Large intestine (tissue), 3 donors: ENCODE data around the gene TP53INP2. TPM values are rescaled to one million over a fixed set of nuclear protein-coding genes. Genes with fewer than 3 reads are reported as not detected.
A peak's percentile ranks its signal among the peaks of the same experiment; 100 is the strongest.

Experiments
- DNase-seq, 2 donors: peaks; one replicate each; pipeline versions ENCODE4 v3.0.0 to v3.0.0-alpha.2; 2013
- H3K27ac ChIP-seq: one replicate; pipeline ENCODE4 v1.5.1; 2013; ENCODE audit warnings: low read length
- H3K27me3 ChIP-seq: 2 replicates; pipeline ENCODE4 v1.6.1; 2013; ENCODE audit warnings: low read length; ENCODE audit not compliant: control insufficient read depth, insufficient read depth
- H3K36me3 ChIP-seq: 2 replicates; pipeline ENCODE4 v1.6.1; 2013; ENCODE audit warnings: low read length; ENCODE audit not compliant: control insufficient read depth, insufficient read depth
- H3K4me1 ChIP-seq: one replicate; pipeline ENCODE4 v1.6.1; 2013; ENCODE audit warnings: low read length; ENCODE audit not compliant: control insufficient read depth, insufficient read depth
- H3K4me3 ChIP-seq: one replicate; pipeline ENCODE4 v1.5.1; 2013; ENCODE audit warnings: low read length
- H3K9me3 ChIP-seq: one replicate; pipeline ENCODE4 v1.6.1; 2013; ENCODE audit warnings: mild to moderate bottlenecking, low read depth, low read length, moderate library complexity; ENCODE audit not compliant: control insufficient read depth
- WGBS: methylation state at CpG from one replicate; pipeline ENCODE4 v1.1.5; 2013; ENCODE audit warnings: low lambda C conversion rate; ENCODE audit not compliant: insufficient coverage; 5-methylcytosine and 5-hydroxymethylcytosine counted together
- polyA plus RNA-seq: library from polyadenylated mRNA; unstranded; fragments of 120-200 nt; gene quantifications from one replicate; pipeline ENCODE4 v1.2.1, GENCODE V29; 2013

The TP53INP2 gene
- polyA plus RNA-seq, 1 donor = 11.2 TPM

DNA sequence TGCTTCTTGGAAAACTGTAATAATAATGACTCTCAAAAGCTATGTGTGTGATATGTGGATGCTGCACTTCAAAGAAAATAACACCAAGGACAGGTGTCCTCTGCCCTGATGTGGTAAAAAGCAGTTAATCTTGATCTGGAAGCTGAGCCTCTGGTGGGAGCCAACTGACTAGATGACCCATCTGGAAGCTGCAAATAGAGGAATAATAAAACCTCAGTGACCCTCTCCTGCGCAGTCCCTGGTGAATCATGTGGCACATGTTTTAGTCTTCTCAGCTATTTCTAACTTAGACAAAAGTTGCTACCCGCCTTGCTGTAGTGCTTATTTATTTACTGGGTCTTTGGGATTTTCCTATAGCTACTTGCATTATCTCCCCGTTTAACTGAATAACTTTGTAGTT lies 47.3 kb downstream of the TP53INP2 start:
- Histone ChIP-seq H3K9me3 (no peaks in the 10 kb centered on the region), H3K36me3 (peaks cover 55% of the 10 kb centered on the region), H3K4me1 (no peaks in the 10 kb centered on the region), H3K27me3 (no peaks in the 10 kb centered on the region), H3K27ac (no peak overlapping the region), H3K4me3 (no peak overlapping the region)
- 100% methylated on average over 2 of the region's 3 CpGs for WGBS
- DNase-seq = no peak

DNA sequence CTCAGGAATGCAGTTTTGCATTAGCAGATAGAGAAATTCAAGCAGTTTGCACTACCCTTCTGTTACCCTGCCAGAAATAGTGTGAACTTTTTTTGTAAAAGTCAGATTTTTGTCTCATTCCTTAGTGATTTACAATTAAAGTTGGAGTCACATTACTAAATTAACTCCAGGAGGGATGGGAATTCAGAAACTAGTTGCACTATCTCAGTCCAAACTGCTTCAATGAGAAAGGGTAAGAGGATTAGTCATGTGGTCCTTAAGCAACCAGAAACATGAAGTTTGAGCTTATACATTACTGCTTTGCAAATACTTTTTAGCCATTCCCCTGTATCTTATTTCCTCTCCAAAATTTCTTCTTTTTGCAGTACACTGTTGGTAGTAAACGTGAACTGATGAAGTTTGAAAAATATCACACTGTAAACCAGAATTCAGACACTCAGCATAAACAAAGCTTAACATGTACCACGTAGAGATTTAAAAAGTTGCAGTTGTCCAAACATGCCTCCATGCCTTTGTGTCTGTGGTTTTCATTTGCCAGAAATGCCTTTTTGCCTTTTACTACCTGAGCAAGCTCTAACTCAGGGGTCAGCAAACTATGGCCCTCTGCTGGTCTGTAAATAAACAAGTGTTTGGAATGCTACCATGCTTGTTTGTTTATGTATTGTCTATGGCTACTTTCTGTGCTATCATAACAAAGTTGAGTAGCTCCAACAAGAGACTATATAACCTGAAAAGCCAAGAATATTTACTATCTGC lies 49.7 kb downstream of the TP53INP2 start:
- no peaks in the 10 kb centered on the region for H3K9me3 ChIP-seq

DNA sequence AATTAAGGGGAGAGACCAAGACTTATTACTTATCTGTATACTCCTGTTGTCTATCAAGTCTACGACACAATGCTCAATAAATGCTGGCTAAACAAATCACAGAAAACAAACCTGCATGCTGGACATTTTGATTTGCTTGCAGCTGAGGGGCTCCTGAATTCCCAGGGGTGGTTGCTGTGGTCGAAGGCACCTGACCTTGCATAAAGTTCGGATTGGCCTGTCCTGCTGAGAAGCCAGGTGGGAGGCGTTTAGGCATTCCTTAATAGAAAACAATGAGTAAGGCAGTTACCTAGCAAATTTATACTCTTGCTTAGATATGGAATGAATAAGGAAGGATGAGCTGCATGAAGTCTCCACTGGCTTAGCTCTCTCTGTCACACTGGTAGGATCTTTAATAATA lies 50.5 kb downstream of the TP53INP2 start:
- Histone ChIP-seq H3K36me3 (peaks cover 57% of the 10 kb centered on the region), H3K9me3 (no peaks in the 10 kb centered on the region), H3K4me3 (no peak overlapping the region), H3K27me3 (no peaks in the 10 kb centered on the region), H3K27ac (no peak overlapping the region), H3K4me1 (no peaks in the 10 kb centered on the region)
- no CpG with 5 or more reads among the region's 4 CpGs for WGBS
- DNase-seq = no peak

More for the DNA sequence above, 49.7 kb downstream of the TP53INP2 start:
- Histone ChIP-seq H3K27ac (no peak overlapping the region), H3K36me3 (peaks cover 65% of the 10 kb centered on the region), H3K4me3 (no peak overlapping the region), H3K27me3 (no peaks in the 10 kb centered on the region), H3K4me1 (no peaks in the 10 kb centered on the region)
- DNase-seq = no peak
- 100% methylated on average over 1 of the region's 2 CpGs for WGBS

DNA sequence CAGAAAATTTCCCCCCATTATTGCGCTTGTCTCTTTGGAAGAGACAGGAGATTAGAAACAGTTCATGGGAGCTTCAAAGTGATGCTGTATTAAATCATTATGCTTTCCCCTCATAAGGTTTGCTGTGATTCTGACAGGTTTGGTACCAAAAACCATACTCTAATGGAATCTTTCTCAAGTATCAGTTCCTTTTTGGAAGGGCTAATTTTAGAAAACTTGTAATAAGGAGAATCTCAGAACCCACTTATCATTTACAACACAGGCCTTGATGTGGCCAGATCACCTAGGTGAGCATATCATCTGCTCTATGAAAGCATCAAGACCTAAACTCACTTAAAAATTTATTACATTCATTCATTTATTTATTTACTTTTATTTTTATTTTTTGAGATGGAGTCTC lies 51.2 kb downstream of the TP53INP2 start:
- peaks cover 56% of the 10 kb centered on the region for H3K36me3 ChIP-seq
- H3K9me3 ChIP-seq = no peaks in the 10 kb centered on the region
- no peak overlapping the region for H3K27ac ChIP-seq
- WGBS = no CpG with 5 or more reads among the region's 1 CpG
- no peak overlapping the region for H3K4me3 ChIP-seq
- no peak for DNase-seq
- H3K4me1 ChIP-seq = no peaks in the 10 kb centered on the region
- no peaks in the 10 kb centered on the region for H3K27me3 ChIP-seq

DNA sequence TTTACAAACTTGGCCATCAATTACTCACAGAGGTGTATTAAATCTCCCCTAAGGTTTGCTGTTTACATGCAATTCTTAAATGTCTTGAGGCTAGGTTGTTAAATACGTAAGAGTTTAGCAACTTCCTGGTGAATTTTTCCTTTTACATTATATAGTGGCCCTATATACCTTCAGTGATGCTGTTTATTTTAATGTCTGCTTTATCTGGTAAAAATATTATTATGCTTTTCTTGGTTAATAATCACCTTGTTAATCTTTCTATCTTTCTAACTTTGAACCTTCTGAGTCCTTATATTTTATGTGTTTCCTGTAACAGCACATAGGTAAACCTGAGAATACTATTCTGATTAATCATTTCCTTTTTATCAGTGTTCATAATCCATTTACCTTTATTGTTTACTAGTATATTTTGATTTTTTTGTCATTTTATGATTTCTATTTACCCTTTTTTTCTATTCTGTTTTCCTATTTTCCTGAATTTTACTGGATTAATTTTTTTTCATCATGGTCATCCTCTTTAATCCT lies 57.9 kb downstream of the TP53INP2 start:
- peak in 1 of 2 donors; percentile 32 for DNase-seq
- Histone ChIP-seq H3K27ac (peak overlapping the region; percentile 34), H3K27me3 (no peaks in the 10 kb centered on the region), H3K4me3 (no peak overlapping the region), H3K4me1 (no peaks in the 10 kb centered on the region), H3K36me3 (peaks cover 43% of the 10 kb centered on the region), H3K9me3 (no peaks in the 10 kb centered on the region)
- WGBS = no CpG with 5 or more reads among the region's 1 CpG

Other genes starting within 250 kb of the TP53INP2 start
- 164 TPM for gene DYNLRB1, start 187.9 kb upstream of the TP53INP2 start, polyA plus RNA-seq
- gene MAP1LC3A, start 145.6 kb upstream of the TP53INP2 start, polyA plus RNA-seq = 40.9 TPM
- gene PIGU, start 27.3 kb upstream of the TP53INP2 start, polyA plus RNA-seq = 25.3 TPM
- 25.7 TPM for gene NCOA6, start 121.3 kb downstream of the TP53INP2 start, polyA plus RNA-seq
- gene GGT7, start 168.5 kb downstream of the TP53INP2 start, polyA plus RNA-seq = 7.9 TPM
- 30.4 TPM for gene ACSS2, start 172.3 kb downstream of the TP53INP2 start, polyA plus RNA-seq